ENCODE results near the gene MUC22.

DNA sequence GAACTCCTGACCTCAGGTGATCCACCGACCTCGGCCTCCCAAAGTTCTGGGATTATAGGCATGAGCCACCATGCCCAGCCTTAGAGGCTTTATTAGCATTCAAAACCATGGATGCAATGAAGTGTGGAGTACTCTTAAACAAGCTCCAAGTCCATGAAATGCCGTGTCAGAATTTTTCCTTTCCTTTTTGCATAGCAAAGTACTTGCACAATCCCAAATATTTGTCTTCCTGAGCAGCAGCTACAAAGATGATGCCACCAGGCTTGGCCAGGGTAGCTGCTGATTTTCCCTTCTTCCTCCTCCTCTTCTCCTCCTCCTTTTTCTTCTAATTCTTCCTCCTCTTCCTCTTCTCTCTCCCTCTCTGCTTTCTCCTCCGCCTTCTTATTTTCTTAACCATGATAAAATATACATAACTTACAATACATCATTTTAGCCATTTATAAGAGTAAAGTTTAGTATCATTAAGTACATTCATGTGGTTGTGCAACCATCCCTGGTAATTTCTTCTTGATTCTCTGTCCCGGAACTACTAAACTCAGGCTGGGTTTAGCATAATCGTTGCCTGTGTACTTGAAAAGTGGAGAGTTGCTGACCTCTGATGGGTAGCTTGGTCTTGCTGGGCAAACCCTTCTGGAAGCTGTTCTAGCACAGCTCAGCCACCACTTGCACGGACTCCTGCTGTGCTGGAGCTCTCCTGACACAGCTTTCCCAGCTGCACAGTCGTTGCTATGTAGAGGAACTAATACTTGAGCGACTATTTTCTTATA is 49.2 kb upstream of the MUC22 start:
- TF ChIP-seq CTCF (IDR thresholded peaks at IDR 0.05; ENCODE audit: low read length), result no peak
- TF ChIP-seq EZH2 (IDR thresholded peaks at IDR 0.05; ENCODE audit: borderline replicate concordance, low read length), result no peak
